Coronary artery (tissue), 2 donors: Measurements from ENCODE around the gene ROM1.

Experiments used
- DNase-seq: peaks from one replicate; pipeline ENCODE4 v3.0.0-alpha.2; 2017; ENCODE audit warnings: low spot score
- H3K27ac ChIP-seq, 2 donors: fragments of 200-600 bp; sonication (generic); one replicate each; pipeline ENCODE4 v1.5.1; 2016 to 2019
- H3K4me3 ChIP-seq: fragments of 200-600 bp; sonication (generic); 2 replicates; pipeline ENCODE4 v1.5.1; 2016; ENCODE audit warnings: mild to moderate bottlenecking, moderate library complexity
- TF ChIP-seq, protein P1 (sequence below): fragments of 200-600 bp; sonication (generic); IDR thresholded peaks from one replicate; pipeline ENCODE4 v1.5.1; 2019; ENCODE audit warnings: antibody characterized with exemption

Gene ROM1

DNA sequence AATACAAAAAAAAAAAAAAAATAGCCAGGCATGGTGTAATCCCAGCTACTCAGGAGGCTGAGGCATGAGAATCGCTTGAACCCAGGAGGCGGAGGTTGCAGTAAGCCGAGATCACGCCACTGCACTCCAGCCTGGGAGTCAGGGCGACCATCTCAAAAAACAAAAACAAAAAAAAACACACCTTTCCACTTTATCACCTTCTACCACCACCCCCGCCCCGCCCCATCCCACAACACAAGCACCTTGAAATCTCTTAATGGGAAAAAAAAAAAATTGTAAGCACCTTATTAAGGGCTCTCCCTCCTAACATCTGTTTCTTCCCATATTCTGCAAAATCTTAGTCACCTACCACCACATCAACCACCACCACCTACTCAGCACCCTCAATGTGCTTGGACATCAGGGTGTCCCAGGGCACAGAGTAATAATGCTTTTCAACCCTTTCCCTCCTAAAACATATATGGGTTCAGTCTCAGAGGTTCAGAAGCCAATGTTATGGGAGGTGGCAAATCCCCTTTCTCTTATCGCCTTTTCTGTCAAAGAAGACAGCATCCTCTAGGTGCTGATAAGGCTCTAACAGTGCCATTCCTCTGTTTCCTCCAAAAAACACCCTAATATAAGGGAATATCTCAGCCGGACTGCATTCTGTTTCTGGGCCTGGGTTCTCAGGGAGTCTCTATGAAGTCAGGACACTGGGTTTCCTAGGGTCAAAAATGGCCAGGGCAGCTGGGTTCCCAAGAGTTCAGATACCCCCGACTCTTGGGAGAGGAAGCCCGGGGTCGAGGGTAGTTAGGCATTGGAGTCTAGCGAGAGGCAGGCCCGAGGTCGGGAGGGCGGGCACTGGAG is 39.3 kb downstream of the ROM1 start:
- Histone ChIP-seq H3K27ac (peak overlapping the region; percentile 81 to 95), H3K4me3 (peak overlapping the region; percentile 96)
- TF ChIP-seq, protein P1, sequence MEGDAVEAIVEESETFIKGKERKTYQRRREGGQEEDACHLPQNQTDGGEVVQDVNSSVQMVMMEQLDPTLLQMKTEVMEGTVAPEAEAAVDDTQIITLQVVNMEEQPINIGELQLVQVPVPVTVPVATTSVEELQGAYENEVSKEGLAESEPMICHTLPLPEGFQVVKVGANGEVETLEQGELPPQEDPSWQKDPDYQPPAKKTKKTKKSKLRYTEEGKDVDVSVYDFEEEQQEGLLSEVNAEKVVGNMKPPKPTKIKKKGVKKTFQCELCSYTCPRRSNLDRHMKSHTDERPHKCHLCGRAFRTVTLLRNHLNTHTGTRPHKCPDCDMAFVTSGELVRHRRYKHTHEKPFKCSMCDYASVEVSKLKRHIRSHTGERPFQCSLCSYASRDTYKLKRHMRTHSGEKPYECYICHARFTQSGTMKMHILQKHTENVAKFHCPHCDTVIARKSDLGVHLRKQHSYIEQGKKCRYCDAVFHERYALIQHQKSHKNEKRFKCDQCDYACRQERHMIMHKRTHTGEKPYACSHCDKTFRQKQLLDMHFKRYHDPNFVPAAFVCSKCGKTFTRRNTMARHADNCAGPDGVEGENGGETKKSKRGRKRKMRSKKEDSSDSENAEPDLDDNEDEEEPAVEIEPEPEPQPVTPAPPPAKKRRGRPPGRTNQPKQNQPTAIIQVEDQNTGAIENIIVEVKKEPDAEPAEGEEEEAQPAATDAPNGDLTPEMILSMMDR, result no peak
- no peak for DNase-seq

DNA sequence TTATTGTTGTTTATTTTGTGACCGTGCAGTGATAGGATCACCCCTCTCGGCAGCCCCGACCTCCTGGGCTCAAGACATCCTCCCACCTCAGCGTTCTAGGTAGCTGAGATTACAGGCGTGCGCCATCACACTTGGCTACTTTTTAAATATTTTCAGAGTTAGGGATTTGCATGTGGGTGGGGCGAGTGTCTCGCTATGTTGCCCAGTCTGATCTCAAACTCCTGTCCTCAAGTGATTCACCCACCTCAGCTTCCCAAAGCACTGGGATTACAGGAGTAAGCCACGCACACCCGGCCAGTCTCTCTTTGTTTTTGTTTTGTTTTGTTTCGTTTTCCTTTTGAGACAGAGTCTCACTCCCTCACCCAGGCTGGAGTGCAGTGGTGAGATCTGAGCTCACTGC is 41.2 kb downstream of the ROM1 start:
- H3K27ac ChIP-seq, result no peak overlapping the region
- no peak overlapping the region for H3K4me3 ChIP-seq
- TF ChIP-seq, protein P1, result no peak
- no peak for DNase-seq

DNA sequence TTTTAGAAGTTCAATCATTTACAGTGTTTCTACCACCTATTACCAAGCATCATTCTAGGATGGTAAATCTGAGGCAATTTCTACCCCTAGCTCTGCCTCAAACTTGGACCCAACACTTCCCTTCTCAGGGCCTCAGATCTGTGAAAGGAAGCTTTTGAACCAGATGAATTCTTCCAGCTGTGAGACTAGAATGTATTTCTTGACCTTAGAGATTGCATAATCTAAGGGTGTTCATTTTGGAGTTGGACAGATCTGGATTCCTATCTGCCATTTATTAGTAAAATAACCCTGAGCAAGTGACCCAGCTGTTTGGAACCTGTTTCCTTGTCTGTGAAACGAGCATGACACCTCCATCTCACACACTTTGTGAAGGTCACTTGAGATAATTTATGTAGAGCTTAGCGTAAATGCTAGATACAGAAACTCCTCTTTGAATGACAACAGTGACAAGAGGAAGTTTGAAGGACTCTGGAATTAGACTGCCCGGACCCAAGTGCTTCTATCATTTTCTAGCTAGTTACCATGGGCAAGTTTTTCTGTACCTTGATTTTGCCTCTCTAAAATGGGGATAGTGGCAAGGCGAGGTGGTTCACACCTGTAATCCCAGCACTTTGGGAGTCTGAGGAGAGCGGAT is 43.9 kb downstream of the ROM1 start:
- TF ChIP-seq, protein P1, result no peak
- H3K27ac ChIP-seq, result no peak overlapping the region
- no peak for DNase-seq
- no peak overlapping the region for H3K4me3 ChIP-seq

DNA sequence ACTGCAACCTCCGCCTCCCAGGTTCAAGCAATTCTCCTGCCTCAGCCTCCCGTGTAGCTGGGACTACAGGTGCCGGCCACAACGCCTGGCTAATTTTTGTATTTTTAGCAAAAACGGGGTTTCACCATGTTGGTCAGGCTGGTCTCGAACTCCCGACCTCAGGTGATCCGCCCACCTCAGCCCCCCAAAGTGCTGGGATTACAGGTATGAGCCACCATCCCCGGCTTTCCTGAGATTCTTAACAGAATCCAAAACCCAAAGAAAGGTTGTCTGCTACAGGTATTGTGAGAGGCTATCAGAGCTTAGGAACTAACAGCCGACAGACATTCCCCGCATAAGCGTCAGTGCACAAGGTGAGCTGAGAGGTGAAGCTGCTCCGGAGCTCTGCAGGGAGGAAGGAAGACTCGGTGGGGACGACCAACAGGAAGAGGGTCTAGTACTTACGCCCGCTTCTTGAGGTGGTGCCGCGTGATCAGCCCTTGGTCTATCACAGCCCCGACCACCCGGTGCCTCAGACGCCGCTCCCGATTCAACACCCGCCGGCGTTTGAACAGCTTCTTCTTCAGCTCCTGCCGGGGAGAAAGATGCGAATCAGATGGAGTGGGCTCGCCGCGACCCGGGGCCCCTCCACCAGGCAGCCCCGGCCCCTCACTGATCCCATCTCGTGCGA is 51.5 kb downstream of the ROM1 start:
- peak overlapping the region; percentile 55 to 93 for H3K27ac ChIP-seq
- TF ChIP-seq, protein P1, result no peak
- DNase-seq, result no peak
- H3K4me3 ChIP-seq, result peak overlapping the region; percentile 86
